Stimulated activated CD4-positive, alpha-beta T cell treated with anti-CD3 and anti-CD28 coated beads, Interleukin-1b, Interleukin-23, amount 100 ng/mL, for 1 hour (primary cell): Measurements from ENCODE around the gene NAALADL1.

Source experiments
- DNase-seq, 2 donors: peaks; one replicate each; pipeline ENCODE4 v3.0.0-alpha.2; 2020; ENCODE audit warnings: low read depth in 2 of 2

Gene NAALADL1

DNA sequence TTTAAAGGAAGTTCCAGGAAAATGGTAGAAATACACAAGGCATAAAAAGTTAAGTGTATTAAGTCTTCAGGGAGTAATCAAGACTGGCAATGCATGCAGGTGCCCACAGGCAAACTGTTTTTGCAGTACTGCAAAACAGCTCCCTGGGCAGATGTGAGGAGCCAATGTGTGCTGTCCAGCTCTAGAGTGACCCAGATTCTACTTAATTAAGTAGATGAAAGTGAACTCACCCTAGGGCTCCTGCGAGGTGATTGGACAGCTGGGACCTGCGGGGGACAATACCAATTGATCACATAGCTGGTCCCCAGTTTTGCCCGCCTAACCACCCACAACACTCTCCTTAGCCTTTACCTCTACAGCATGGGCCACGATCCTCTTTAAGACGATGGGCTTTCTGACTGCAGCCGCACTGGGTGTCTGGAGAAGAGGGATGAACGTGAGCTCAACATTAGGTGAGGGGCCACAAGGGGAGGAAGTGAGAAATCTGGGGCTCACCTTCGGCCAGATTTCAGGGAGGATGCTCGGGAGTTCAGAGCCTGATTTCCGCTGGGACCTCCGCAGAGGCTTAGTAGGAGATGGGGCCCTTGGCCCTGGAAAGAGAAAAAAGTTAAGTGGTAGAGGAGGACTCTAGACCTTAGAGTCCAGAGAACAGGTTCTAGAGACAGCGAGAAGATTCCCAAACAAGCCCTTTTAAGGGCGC is 24.9 kb upstream of the NAALADL1 start:
- DNase-seq: no peak

DNA sequence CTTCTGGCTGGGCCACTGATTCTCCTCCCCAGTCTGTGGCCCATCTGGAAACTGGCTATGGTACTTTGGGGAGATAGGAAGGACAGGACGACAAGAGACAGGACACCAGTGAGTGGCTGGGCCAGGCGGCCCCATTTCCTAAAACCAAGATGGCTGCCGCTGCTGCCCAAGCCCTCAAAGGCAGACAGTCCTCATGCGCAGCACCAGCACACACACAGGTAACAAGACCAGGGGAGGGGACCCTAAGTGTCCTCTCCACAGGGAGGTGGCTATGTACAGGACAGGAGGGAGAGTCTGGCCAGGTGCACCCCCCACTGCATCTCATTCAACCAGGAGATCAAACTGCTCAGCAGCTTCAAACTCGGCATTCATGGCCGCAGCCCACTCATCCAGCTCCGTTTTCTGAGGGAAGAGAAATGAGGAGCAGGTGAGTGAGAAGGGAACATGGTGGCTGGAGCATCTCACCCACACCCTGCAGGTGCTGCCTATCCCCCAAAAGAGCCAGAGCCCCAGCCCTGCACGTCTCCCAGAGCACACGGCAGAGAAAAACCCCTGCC is 20.5 kb upstream of the NAALADL1 start:
- DNase-seq: no peak

GRCh38 chr11:65078151-65078550 is 19.8 kb upstream of the NAALADL1 start:
- DNase-seq: peak; percentile 44 to 47

DNA sequence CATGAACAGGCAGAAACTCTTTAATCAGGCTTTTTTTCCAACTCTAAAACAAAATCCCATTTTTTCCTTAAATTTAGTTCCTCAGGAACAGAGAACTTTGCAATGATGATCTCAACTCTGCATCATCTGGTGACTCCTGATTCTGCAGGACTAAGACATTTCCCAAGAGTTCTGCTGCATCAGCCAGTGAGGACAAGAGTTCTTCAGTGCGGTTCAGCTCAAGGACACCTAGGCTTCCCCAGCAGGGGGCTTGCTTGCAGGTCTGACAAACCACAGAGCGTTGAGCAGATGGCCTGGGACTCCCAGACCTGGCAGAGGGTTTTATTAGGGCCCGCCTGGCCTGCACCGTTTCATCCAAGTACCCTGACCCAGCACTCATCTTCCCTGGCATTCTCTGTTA is 19.1 kb upstream of the NAALADL1 start:
- DNase-seq: no peak

- DNase-seq: no peak
Observed at GRCh38 chr11:65072631-65072966, 14.2 kb upstream of the NAALADL1 start.

DNA sequence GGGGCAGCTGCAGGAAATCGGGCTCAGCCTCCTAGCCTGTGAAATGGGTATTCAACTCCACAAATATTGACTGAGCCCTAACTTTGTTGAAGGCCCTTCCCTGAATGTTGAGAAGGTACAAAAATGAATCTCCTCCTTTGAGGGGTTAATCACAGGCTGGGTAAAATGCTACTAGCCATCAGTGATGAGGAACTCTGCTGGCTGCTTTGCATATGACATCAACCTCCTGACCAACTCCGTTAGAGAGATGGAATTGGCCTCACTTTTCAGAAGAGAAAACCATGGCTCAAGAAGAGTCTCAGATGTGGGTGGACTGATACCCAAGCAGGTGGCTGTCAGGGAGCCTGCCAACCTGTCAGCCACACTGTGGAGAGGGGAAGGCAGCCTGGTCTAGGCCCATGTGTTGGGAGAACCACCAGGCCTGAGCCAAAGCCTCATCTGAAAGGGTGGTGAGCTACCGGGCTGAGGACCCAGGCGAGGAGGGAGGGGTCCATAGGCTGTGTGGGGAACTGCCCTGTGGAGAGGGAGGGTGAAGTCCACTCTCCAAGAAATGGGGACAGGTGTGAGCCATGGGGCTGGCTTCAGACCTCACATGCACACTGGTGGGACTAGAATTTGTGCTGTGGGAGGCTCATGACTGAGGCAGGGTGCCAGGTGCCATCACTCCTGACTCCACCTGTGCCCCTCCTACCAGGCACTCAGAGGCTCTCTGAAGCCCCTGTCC is 13.7 kb upstream of the NAALADL1 start:
- no peak for DNase-seq

- DNase-seq: no peak
Observed at GRCh38 chr11:65069217-65069616, 10.9 kb upstream of the NAALADL1 start.

GRCh38 chr11:65067446-65067845 is 9.1 kb upstream of the NAALADL1 start:
- DNase-seq: no peak

DNA sequence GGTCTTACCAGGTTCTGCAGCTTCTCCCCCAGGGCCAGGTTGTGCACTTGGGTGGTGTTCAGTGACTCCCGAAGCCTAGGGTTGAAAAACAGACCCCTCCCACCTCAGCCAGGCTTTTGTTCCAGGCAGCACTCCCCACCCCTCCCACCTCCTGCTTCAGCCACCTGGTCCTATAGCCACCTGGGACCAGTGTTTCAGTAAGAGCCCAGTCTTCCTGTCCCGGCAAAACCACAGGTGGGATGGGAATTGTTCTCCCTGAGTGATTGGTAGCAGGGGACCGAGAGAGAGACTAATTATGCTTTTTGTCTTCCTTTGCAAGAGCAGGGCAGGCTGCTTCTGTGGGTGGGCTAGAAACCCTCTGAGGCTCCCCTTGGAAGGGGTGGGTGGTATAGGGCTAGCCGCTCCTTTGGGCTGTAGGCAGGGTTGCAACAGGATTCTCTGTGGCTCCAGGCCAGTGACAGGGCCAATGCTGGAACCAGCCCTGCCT is 8.5 kb upstream of the NAALADL1 start:
- no peak for DNase-seq

DNA sequence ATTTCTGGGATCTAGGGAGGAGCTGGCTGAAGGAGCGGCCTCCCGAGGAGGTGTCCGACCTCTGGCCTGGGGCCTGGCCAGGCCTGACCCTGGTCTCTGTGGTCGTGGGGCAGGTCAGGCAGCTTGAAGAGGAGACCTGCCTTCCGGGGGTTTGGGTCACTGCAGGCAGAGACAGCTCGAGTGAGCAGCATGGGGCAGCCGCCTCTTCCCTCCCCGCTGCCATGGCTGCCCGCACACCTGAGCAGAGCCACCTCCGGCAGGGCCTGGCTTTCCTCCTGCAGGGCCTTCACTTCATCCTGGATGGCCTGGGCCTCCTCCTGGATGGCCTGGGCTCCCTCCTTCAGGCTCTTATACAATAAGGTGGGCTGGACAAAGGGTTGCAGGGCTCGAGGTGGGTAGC is 8.0 kb upstream of the NAALADL1 start:
- no peak for DNase-seq

DNA sequence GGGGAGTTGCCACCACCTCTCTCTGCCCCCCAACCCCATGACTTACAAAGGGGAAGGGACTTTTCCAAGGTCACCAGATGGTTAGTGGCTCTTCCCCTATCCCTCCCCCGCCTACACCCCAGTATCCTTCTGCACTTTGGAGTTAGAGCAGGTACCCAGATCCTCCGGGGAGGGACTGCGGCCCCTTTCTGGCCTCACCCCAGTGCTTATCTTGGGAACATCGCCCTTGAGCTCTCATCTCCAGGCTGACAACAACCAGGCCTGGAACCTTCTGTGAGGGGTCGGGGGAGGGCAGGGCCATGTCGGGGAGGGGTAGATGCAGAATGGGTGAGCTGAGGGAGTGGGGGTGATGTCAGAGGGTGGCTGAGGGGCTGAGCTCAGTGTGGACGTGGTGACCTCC is 7.5 kb upstream of the NAALADL1 start:
- no peak for DNase-seq

- no peak for DNase-seq
Observed at GRCh38 chr11:65064847-65065240, 6.5 kb upstream of the NAALADL1 start.

DNA sequence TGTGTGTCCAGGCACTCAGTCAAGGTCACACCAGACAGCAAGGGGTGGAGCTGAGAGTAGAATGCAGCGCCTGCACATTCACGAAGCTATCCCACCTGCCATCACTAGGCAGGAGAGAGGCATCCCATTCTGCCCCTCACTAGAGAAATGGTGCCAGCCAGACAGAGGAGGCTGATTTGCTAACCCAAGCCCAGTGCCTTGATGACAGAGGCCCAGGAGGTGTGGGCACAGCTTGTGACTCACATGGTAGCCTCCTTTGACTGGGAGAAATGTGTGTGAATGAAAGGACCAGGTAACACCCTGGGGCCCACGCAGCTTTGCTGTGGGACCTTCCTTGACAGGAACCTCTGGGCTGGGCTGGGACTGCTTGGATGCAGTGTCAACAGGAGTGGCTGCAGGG is 5.2 kb upstream of the NAALADL1 start:
- no peak for DNase-seq

DNA sequence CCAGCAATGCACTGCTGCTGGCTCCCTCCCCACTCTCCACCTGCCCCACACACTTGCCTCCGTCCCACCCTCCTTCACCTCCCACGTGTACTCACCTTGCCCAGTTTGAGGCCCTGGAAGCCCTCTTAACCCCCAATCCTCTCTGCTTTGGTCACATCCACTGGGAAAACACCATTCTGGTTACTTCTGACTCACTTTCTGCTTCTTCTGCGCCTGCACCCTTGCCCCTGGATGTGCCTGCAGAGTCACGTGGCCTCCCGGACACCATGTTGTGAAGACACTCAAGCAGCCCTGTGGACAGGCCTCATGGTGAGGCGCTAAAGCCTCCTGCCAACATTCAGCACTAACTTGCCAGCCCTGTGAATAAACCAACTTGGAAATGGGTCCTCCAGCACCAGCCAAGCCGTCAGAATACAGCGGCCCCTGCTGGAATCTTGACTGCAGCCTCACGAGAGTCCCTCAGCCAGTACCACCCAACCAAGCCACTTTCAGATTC is 2.6 kb upstream of the NAALADL1 start:
- no peak for DNase-seq

DNA sequence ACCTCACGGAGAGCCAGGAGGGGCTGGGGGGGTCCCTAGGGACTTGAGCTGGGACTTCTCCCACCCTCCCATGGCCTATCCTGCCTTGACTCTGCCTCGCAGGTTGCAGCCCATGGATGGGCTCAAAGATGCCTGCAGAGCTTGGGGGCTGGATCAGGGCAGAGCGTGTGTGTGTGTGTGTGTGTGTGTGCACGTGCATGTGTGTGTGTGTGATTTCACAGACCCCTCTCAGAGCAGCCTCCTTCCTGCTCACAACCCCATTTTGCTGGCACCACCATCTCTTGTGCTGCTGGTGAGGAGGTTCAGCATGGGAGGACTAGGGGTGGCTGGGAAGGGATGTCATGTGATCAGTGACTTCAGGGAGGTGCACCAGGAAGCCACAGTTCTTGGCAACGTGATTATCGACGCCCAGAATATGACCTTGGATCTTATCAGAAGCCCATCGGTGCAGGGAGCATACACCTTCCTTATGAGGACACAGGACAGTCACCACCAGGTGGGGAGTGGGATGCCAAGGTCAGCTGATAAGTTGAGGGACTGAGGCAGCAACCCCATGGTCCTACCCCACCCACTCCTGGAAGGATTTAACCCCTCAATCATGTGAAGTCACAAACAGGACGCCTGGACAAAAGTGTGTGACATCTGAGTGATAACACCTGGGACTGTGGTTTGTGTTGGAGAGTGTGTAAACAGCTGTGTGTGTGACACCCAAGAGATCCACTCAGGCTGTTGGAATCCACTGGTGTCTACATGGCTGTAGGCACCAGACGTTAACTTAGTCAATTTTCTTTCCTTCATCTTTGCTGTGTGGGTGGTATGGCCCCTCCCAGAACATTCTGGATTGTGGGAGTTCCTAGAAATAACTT is 1.8 kb upstream of the NAALADL1 start:
- no peak for DNase-seq

DNA sequence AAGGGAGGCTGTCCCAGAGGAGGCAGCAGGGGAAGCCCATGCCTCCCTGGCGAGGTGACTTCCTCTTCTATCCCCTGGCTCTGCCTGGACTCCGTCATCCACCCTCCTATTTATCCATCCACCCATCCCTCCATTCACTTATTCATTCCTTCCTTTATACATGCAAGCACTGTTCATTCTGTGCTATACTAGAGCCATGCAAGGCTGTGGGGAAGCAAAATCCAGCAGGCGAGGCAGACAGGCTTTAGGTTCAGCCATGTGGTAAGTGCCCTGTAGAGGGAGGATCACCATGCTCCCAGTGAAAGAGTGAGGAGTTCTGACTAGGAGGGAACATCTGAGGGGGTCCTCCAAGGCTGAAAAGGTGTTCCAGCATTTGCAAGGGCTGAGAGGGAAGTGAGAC is 1.2 kb upstream of the NAALADL1 start:
- no peak for DNase-seq

DNA sequence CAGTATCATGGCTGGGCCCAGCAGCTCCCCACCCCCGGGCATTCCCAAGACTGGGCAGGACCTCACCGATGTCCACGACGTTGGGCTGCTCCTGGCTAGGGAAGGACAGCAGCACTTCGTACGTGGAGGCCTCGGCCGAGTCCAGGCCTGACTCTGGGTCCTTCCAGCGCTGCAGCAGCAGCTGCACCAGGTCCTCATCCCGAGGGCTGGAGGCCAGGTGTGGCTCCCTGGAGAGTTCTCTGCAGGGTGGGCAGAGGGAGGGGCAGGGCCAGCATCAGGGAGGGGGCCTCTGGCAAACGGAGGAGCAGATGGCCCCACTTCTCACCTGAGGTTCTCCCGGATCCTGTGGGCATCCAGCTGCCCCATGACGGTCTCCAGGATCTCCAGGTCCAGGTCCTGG is 341 bp downstream of the NAALADL1 start:
- DNase-seq: no peak

GRCh38 chr11:65057526-65057925 is 827 bp downstream of the NAALADL1 start:
- DNase-seq: no peak

DNA sequence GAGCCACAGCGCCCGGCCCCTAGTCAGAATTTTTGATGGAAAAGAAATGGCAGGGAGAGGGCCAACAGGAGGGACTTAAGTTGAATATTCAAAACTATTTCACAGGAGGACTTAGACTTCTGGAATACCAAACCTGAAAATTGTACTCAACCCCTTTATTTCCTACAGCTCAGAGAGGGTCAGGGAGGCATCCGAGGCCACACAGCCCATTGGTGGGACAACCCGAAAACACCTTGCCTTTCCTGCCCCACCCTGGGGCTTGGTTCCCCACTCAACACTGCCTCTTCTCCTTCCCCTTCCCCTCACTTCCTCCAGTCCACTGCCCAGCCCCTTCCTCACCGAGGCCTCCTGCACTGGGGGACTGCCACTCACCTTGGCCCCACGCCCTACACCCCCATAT is 1.4 kb downstream of the NAALADL1 start:
- DNase-seq: no peak

GRCh38 chr11:65055538-65055937 is 2.8 kb downstream of the NAALADL1 start:
- DNase-seq: no peak

GRCh38 chr11:65053827-65054508 is 4.4 kb downstream of the NAALADL1 start:
- DNase-seq: no peak
